Chondrocyte (in vitro differentiated cells): ENCODE data around the gene CMKLR1. TPM values are rescaled to one million over a fixed set of nuclear protein-coding genes. Genes with fewer than 3 reads are reported as not detected.

ENCODE experiments used
- DNase-seq: peaks from one replicate; pipeline ENCODE4 v3.0.0; 2021; ENCODE audit warnings: mixed read lengths, low spot score
- H3K27ac Mint-ChIP-seq: one replicate; pipeline ENCODE4 v1.8.0; 2021; ENCODE audit warnings: mild to moderate bottlenecking, moderate library complexity, mixed read lengths; ENCODE audit not compliant: unreplicated experiment
- H3K27me3 Mint-ChIP-seq: 2 replicates; pipeline ENCODE4 v1.8.0; 2021; ENCODE audit warnings: low read depth, mixed read lengths
- H3K36me3 Mint-ChIP-seq: 2 replicates; pipeline ENCODE4 v1.8.0; 2021; ENCODE audit warnings: low read depth, mixed read lengths
- H3K4me1 Mint-ChIP-seq: 2 replicates; pipeline ENCODE4 v1.8.0; 2021; ENCODE audit warnings: low read depth, mild to moderate bottlenecking, mixed read lengths
- H3K4me3 Mint-ChIP-seq: one replicate; pipeline ENCODE4 v1.8.0; 2021; ENCODE audit warnings: mild to moderate bottlenecking, moderate library complexity, mixed read lengths; ENCODE audit not compliant: unreplicated experiment
- H3K9me3 Mint-ChIP-seq: 2 replicates; pipeline ENCODE4 v1.8.0; 2021; ENCODE audit warnings: low read depth, mixed read lengths
- CTCF ChIP-seq: fragments of 200-600 bp; sonication (generic); IDR thresholded peaks from 2 replicates; pipeline ENCODE4 v1.5.0; 2021; ENCODE audit warnings: antibody characterized with exemption, mild to moderate bottlenecking, moderate library complexity
- total RNA-seq: library from RNA; stranded (reverse); gene quantifications from 3 replicates; pipeline ENCODE4 v1.2.1, GENCODE V29; 2021

CMKLR1 gene
- total RNA-seq, 1 donor from 2014 or later = 31.2 TPM

GRCh38 chr12:108238474-108238873 is 100.6 kb downstream of the CMKLR1 start:
- H3K4me3 Mint-ChIP-seq = no peak overlapping the region
- peaks cover 5% of the 10 kb centered on the region for H3K4me1 Mint-ChIP-seq
- H3K9me3 Mint-ChIP-seq = peaks cover 11% of the 10 kb centered on the region
- peaks cover 5% of the 10 kb centered on the region for H3K36me3 Mint-ChIP-seq
- DNase-seq = no peak
- TF ChIP-seq CTCF = no peak
- peaks cover 30% of the 10 kb centered on the region for H3K27me3 Mint-ChIP-seq
- no peak overlapping the region for H3K27ac Mint-ChIP-seq

Other genes starting within 250 kb of the CMKLR1 start
- gene WSCD2, start 210.0 kb downstream of the CMKLR1 start, total RNA-seq = 0.23 to 1.6 TPM (median 0.32 TPM) in 3 replicates
- 7.8 to 8.4 TPM (median 8.0 TPM) in 3 replicates for gene FICD, start 176.0 kb upstream of the CMKLR1 start, total RNA-seq
- 33.8 to 36.6 TPM (median 34.8 TPM) in 3 replicates for gene SART3, start 221.9 kb upstream of the CMKLR1 start, total RNA-seq
- gene ISCU, start 223.3 kb upstream of the CMKLR1 start, total RNA-seq = 84.8 to 102 TPM (median 87.8 TPM) in 3 replicates